Peyer's patch (tissue), 4 donors: ENCODE measurements around the gene SUGCT. TPM values are rescaled to one million over a fixed set of nuclear protein-coding genes. Genes with fewer than 3 reads are reported as not detected.

Experiments
- DNase-seq, 3 donors: peaks; one replicate each; pipeline ENCODE4 v3.0.0-alpha.2; 2017 to 2019
- H3K27ac ChIP-seq, 4 donors: fragments of 200-600 bp; sonication (generic); one replicate each; pipeline ENCODE4 v1.5.1; 2016 to 2019
- H3K27me3 ChIP-seq, 2 donors: fragments of 200-600 bp; sonication (generic); one replicate each; pipeline ENCODE4 v1.5.1; 2019
- H3K36me3 ChIP-seq, 3 donors: fragments of 200-600 bp; sonication (generic); one replicate each; pipeline ENCODE4 v1.5.1; 2016 to 2019
- H3K4me1 ChIP-seq, 4 donors: fragments of 200-600 bp; sonication (generic); one replicate each; pipeline ENCODE4 v1.5.1; 2016 to 2019
- H3K4me3 ChIP-seq, 4 donors: fragments of 200-600 bp; sonication (generic); 1 replicate in 3 of 4; 2 replicates in 1 of 4; pipeline ENCODE4 v1.5.1; 2016 to 2019; ENCODE audit warnings: mild to moderate bottlenecking in 1 of 4
- H3K9me3 ChIP-seq, 4 donors: fragments of 200-600 bp; sonication (generic); one replicate each; pipeline ENCODE4 v1.5.1; 2016 to 2019; ENCODE audit warnings: mild to moderate bottlenecking in 1 of 4
- POLR2A ChIP-seq, 2 donors: fragments of 450-650 bp; IDR thresholded peaks; one replicate each; pipeline ENCODE4 v1.5.1; 2017; ENCODE audit warnings: antibody characterized with exemption in 2 of 2, mild to moderate bottlenecking in 2 of 2, moderate library complexity in 2 of 2
- total RNA-seq, 4 donors: library from RNA; depleted of rRNA; stranded (reverse); fragments of >200 nt; gene quantifications; one replicate each; pipeline ENCODE4 v1.1.0, GENCODE V29; 2016
- TF ChIP-seq, protein P1 (sequence below), 6 experiments: fragments of 450-650 bp in 4 of 6; fragments of 200-600 bp in 2 of 6; sonication (generic) in 1 of 6; IDR thresholded peaks; one replicate each; pipeline ENCODE4 v1.5.1; 2017 to 2019; ENCODE audit warnings: antibody characterized with exemption in 6 of 6, mild to moderate bottlenecking in 3 of 6, moderate library complexity in 1 of 6

The SUGCT gene
- total RNA-seq, 4 donors from 2014 or later = 6.4 to 8.9 (median 8.3) TPM; not detected in 1

DNA sequence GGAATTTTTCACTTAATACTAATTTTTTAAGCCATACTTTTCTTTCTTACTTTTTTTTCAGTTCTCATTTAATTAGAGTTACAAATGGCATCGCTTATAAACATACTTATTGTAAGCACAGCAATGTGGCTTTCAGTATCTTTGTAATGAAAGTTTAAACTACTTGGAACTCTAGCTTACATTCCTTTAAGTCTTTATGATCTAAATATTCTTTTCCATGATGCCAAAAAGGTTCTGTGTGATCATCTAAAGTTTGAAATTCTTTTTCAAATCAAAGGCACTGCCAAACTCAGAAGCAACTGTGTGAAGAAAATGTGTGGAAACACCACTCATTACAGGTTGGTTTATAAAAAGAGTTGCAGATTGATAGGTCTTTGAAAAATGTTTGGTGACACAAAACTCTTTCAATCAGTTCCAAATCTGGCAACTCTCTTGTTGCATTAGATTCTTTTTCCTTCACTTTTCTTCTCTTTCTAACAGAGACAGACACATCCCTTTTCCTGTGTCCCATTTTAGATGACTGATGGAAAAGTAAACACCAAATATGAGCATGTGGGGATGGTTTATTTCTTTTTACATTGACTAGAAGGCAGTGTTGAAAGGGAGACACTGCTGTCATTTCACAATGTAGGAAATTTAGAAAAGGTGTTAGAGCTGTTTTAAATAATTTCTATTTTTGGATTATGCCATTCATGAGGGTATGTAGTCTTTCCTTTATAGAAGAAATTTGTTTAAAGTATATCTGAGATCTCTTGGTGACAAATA, 392.3 kb downstream of the SUGCT start:
- H3K4me1 ChIP-seq = no peaks in the 10 kb centered on the region
- H3K27me3 ChIP-seq = no peaks in the 10 kb centered on the region
- DNase-seq = no peak
- H3K36me3 ChIP-seq = no peaks in the 10 kb centered on the region
- no peak overlapping the region for H3K27ac ChIP-seq
- no peak overlapping the region for H3K4me3 ChIP-seq
- H3K9me3 ChIP-seq = no peaks in the 10 kb centered on the region
- TF ChIP-seq POLR2A (IDR thresholded peaks at IDR 0.05) = no peak

DNA sequence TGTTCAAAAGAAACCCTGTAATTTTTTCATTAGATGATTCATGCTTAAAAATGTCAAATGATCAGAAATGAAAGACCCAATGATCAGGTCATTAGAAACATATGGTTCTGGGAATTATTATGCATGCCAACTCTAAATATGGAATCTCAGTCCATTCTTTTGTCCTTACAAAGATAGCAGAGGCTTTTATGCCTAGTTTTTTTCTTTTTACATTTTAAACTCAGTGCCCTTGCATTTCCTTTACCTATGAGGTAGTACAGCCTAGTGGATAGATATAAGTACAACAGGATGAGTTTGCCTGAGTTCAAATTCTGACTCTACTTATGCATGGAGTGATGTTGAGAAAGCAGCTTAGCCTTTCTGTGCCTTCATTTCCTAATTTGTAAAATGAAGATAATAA, 392.9 kb downstream of the SUGCT start:
- H3K9me3 ChIP-seq = no peaks in the 10 kb centered on the region
- H3K36me3 ChIP-seq = no peaks in the 10 kb centered on the region
- no peak overlapping the region for H3K4me3 ChIP-seq
- TF ChIP-seq, protein P1, sequence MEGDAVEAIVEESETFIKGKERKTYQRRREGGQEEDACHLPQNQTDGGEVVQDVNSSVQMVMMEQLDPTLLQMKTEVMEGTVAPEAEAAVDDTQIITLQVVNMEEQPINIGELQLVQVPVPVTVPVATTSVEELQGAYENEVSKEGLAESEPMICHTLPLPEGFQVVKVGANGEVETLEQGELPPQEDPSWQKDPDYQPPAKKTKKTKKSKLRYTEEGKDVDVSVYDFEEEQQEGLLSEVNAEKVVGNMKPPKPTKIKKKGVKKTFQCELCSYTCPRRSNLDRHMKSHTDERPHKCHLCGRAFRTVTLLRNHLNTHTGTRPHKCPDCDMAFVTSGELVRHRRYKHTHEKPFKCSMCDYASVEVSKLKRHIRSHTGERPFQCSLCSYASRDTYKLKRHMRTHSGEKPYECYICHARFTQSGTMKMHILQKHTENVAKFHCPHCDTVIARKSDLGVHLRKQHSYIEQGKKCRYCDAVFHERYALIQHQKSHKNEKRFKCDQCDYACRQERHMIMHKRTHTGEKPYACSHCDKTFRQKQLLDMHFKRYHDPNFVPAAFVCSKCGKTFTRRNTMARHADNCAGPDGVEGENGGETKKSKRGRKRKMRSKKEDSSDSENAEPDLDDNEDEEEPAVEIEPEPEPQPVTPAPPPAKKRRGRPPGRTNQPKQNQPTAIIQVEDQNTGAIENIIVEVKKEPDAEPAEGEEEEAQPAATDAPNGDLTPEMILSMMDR (IDR thresholded peaks at IDR 0.05) = no peak
- TF ChIP-seq POLR2A (IDR thresholded peaks at IDR 0.05) = no peak
- DNase-seq = no peak
- H3K4me1 ChIP-seq = no peaks in the 10 kb centered on the region
- no peak overlapping the region for H3K27ac ChIP-seq
- no peaks in the 10 kb centered on the region for H3K27me3 ChIP-seq

DNA sequence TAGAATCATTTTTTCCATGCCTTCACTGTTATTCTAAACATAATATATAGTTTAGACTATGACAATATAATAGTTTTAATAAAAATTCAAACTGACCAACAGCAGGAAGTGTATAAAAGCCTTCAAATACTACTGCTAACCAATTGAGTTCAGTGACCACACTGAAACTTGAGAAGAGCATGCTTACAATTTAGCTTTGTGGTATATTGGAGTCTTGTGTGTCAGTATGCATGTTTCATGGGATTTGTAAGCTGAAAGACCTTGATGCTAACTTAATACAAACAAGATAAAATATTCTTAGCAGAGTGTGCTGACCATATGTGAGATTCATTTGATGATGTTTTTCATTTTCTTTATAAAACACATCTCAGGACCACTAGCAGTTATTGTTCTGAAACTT, 395.5 kb downstream of the SUGCT start:
- Histone ChIP-seq H3K4me1 (no peaks in the 10 kb centered on the region), H3K27ac (no peak overlapping the region), H3K36me3 (no peaks in the 10 kb centered on the region), H3K4me3 (no peak overlapping the region), H3K27me3 (no peaks in the 10 kb centered on the region), H3K9me3 (no peaks in the 10 kb centered on the region)
- TF ChIP-seq POLR2A (IDR thresholded peaks at IDR 0.05) = no peak
- TF ChIP-seq, protein P1 (IDR thresholded peaks at IDR 0.05) = no peak
- no peak for DNase-seq

DNA sequence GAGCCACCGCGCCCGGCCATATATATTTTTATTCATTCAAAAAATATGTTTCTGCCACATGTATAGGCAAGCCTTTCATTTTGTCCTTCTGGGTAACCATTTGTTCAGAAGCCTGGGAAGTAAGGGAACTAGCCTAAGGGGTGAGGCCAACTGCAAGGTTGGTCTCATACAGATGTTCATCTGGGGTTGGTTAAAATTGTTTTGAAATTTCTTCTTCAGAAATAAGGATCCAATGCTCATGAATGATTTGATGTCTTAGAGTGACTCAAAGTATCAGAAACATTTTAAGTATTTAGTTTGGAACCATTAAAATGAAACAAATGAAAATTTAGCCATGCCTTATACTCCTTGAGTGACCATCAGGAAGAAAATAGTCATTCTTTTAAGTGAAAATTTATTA, 397.2 kb downstream of the SUGCT start:
- no peak for TF ChIP-seq POLR2A (IDR thresholded peaks at IDR 0.05)
- TF ChIP-seq, protein P1 (IDR thresholded peaks at IDR 0.05) = no peak

DNA sequence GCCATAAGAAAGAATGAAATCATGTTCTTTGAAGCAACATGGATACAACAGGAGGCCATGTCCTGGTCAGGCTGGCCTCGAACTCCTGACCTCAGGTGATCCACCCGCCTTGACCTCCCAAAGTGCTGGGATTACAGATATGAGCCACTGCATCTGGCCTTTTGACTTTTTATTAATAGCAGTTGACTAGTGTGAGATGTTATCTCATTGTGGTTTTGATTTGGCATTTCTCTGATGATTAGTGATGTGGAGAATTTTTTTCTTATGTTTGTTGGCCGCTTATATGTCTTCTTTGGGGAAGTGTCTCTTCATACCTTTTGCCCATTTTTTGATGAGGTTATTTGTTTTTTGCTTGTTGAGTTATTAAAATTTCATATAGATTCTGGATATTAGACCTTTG, 400.9 kb downstream of the SUGCT start:
- no peak for DNase-seq
- Histone ChIP-seq H3K27ac (no peak overlapping the region), H3K27me3 (no peaks in the 10 kb centered on the region), H3K9me3 (no peaks in the 10 kb centered on the region), H3K4me1 (no peaks in the 10 kb centered on the region), H3K4me3 (no peak overlapping the region), H3K36me3 (no peaks in the 10 kb centered on the region)
- no peak for TF ChIP-seq POLR2A (IDR thresholded peaks at IDR 0.05)
- TF ChIP-seq, protein P1 (IDR thresholded peaks at IDR 0.05) = no peak

More for the DNA sequence above, 397.2 kb downstream of the SUGCT start:
- DNase-seq = no peak
- H3K4me3 ChIP-seq = no peak overlapping the region
- H3K9me3 ChIP-seq = no peaks in the 10 kb centered on the region
- H3K27ac ChIP-seq = no peak overlapping the region
- H3K4me1 ChIP-seq = no peaks in the 10 kb centered on the region
- H3K27me3 ChIP-seq = no peaks in the 10 kb centered on the region
- H3K36me3 ChIP-seq = no peaks in the 10 kb centered on the region

- no peaks in the 10 kb centered on the region for H3K36me3 ChIP-seq
- no peak overlapping the region for H3K4me3 ChIP-seq
- no peak overlapping the region for H3K27ac ChIP-seq
- no peaks in the 10 kb centered on the region for H3K4me1 ChIP-seq
- H3K27me3 ChIP-seq = no peaks in the 10 kb centered on the region
- TF ChIP-seq POLR2A (IDR thresholded peaks at IDR 0.05) = no peak
- TF ChIP-seq, protein P1 (IDR thresholded peaks at IDR 0.05) = no peak
- no peaks in the 10 kb centered on the region for H3K9me3 ChIP-seq
- no peak for DNase-seq
Measured at GRCh38 chr7:40536421-40536820, 401.6 kb downstream of the SUGCT start.
